GM21528 (cell line): Measurements from ENCODE around the gene IRS1.
A peak's percentile ranks its signal among the peaks of the same experiment; 100 is the strongest.
"Not testable (repeated sequence)": the region's sequence is repeated elsewhere in the genome, so short reads cannot be mapped to it uniquely, and the experiment has no call there.

Experiments used
- ATAC-seq: cut with Tn5 transposase; IDR thresholded peaks from one replicate; pipeline ENCODE4 v1.9.1; 2021; ENCODE audit warnings: mild to moderate bottlenecking, moderate library complexity; ENCODE audit not compliant: unreplicated experiment, low FRiP score

The IRS1 gene, protein sequence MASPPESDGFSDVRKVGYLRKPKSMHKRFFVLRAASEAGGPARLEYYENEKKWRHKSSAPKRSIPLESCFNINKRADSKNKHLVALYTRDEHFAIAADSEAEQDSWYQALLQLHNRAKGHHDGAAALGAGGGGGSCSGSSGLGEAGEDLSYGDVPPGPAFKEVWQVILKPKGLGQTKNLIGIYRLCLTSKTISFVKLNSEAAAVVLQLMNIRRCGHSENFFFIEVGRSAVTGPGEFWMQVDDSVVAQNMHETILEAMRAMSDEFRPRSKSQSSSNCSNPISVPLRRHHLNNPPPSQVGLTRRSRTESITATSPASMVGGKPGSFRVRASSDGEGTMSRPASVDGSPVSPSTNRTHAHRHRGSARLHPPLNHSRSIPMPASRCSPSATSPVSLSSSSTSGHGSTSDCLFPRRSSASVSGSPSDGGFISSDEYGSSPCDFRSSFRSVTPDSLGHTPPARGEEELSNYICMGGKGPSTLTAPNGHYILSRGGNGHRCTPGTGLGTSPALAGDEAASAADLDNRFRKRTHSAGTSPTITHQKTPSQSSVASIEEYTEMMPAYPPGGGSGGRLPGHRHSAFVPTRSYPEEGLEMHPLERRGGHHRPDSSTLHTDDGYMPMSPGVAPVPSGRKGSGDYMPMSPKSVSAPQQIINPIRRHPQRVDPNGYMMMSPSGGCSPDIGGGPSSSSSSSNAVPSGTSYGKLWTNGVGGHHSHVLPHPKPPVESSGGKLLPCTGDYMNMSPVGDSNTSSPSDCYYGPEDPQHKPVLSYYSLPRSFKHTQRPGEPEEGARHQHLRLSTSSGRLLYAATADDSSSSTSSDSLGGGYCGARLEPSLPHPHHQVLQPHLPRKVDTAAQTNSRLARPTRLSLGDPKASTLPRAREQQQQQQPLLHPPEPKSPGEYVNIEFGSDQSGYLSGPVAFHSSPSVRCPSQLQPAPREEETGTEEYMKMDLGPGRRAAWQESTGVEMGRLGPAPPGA (N-terminal part only)

DNA sequence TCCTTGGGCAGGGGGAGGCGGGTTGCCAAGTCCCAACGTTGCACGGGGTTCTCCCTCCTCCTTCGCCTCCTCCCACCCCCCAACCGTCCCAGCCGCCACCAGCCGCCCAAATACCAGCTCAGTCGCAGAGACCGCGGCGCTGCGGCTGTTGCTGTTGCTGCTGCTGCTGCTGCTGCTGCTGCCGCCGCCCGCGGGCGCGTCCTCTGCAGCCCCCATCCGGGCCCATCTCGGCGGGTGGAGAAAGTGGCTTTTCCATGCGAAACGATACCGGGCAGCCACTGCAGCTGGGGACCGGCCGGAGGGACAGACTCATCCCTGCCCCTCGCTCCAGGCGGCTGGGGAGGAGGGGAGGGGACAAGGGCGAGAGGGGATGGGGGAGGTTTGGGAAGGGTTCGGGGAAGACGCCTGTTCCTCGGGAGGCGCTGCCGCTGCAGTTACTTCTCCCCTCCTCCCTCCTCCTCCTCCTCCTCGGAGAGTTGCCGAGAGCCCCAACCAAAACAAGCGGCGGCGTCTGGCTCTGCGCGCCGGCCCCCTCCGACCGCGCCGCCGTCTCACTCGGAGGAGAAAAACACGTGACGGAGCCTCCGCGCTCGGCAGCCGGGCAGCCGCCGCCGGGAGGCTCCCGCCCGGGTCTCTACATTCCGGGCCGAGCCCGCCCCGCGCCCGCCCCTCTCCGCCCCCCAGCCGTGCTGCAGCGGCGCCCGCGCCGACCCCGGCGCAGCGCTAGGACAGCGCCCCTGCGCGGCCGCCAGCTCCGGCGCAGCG, at the start of gene IRS1:
IRS1 (minus strand) TSS at position 610 of the 765 bp plus-strand sequence. CDS start 1,082 bp downstream, outside the sequence.
- ATAC-seq = peak; percentile 37

DNA sequence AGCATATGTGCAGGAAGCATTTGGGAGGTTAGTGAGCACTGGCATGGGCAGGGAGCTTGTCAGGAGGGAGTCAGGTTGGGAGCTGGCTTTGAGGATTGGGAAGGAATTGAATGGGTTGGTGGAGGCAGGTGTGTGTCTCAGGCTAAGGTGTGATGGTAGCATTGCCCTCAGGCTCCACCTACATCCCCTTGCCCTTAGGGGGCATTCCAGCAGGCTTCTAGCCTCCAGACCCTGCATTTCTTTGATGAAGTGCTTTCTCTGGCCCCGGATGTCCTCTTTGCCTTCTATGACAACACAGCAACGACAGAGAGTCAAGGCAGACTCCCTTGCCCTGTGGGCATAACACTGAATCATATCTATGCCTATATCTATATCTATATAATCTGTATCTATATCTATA, 49.7 kb upstream of the IRS1 start:
- no peak for ATAC-seq

DNA sequence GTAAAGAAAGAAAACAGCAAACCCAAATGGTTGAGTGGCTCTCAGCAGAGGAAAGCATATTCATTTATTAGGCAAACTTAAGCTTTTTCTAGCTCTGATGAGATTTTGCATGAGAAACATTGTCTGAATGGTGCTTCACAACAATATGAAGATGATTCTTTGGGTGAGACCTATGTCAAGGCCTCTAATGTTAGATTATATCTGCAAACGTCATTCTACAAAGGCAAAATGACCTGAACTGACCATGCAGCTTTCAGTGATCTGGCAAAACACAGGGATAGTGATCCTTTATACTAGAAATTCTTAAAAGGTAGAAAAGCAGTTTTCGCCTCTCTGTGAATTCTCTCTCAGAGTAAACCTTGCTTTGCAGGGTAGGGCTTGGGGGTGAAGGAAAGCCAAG, 47.9 kb upstream of the IRS1 start:
- ATAC-seq = no peak

DNA sequence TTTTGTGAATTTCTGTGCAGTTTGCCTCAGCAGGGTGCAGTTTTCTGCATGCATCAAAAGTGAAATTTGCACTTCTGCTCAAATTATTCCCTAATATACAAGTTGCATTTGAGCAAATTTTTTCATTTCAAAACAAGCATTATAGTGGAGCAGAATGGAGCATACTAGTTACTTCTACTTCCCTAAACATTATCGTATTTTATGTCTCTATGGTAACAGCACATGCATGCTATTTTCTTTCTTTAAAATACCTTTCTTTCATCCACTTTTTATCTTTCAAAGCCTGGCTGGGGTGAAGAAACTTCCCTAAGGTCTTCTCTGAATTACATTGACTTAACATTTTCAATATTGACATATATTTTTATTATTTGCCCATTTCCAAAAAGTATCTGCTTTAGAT, 47.5 kb upstream of the IRS1 start:
- no peak for ATAC-seq

DNA sequence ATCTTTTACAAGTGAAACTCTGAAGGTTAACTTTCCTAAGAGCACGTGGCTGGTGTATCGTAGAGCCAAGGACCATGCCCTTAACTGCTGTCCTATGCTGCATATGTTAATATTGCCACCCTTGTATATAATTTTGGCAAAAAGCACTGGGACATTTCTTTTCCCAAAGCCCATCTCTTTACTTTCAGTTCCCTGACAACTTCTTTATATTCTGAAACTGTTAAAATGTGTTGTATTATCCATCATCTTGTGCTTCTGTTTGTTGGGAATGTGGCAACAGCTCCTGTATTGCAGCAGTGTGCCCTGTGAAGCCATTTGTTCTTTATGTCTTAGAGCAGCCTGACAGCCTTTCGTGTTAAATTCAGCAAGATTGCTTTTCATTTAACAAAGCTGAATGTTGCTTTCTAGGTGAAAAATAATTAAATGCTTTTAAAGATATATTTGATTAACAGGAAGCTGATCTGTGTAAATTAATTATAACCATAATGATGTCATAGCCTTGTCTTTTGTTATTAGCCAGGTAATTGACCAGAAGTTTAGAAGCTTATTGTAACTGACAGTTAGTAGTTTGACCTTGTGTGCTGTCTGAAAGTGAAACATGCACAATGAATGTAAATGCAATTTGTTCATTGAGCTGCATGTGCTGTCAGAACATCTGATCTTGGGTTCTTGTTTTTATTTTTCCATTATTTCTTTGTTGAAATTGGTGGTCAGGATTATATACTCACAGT, 45.9 kb upstream of the IRS1 start:
- ATAC-seq = peak; percentile 57

DNA sequence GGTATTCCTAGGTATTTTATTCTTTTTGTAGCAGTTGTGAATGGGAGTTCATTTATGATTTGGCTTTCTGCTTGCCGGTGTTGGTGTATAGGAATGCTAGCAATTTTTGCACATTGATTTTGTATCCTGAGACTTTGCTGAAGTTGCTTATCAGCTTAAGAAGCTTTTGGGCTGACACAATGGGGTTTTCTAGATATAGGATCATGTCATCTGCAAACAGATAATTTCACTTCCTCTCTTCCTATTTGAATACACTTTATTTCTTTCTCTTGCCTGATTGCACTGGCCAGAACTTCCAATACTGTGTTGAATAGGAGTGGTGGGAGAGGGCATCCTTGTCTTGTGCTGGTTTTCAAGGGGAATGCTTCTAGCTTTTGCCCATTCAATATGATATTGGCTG, 43.4 kb upstream of the IRS1 start:
- not testable (repeated sequence) for ATAC-seq

DNA sequence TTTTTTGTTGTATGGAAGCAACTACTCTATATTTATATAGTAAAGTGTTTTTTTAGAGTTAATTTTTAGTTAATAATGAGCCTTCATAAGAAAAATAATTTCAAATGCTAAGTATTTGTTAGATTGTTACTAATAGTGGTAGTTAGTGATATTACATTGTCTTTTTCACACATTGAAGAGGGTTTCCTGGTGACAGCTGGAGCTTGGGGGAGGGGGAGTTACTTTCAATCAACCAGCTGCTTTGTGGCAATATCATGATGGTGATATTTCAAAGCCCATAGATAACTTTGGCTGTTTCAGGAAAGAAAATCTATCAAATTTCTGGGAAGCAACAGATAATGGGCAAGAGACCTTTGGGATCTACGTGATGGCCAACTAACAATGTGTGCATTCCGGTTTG, 40.3 kb upstream of the IRS1 start:
- no peak for ATAC-seq

DNA sequence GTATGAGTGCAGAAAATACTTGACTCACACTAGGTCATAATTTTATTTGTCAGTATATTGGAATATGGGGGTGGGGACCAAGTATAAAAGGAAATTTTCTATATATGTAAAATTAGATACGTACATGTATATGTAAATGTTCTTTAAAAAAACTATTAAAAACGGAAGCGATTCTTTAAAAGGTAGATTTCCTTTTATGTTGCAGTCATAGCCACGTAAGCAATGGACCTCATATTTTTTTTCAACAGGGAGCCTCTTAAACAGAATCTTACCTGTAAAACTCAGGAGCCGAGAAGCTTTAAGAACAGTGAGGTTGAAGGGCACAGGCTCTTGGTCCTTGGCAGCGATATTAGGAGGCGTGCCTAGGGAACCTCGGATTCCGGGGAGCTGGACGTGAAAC, 39.5 kb upstream of the IRS1 start:
- no peak for ATAC-seq

DNA sequence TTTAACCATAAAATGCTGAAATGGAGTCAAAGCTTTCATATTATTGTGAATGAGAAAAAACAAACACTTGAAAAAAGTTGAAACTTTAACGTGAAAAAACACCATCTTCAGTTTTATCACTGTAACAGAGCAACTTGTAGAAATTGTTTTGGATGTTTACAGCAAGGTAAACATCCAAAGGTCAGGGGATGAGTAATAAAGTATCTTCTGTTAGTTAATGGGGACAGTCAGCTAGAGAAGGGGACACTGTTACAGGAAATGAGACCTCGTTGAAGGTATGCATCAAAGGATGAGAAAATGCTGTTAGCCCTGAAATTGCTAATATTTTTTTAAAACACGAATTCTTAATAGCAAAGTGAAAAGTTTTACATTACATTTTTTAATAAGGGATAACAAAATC, 39.1 kb upstream of the IRS1 start:
- ATAC-seq = no peak

DNA sequence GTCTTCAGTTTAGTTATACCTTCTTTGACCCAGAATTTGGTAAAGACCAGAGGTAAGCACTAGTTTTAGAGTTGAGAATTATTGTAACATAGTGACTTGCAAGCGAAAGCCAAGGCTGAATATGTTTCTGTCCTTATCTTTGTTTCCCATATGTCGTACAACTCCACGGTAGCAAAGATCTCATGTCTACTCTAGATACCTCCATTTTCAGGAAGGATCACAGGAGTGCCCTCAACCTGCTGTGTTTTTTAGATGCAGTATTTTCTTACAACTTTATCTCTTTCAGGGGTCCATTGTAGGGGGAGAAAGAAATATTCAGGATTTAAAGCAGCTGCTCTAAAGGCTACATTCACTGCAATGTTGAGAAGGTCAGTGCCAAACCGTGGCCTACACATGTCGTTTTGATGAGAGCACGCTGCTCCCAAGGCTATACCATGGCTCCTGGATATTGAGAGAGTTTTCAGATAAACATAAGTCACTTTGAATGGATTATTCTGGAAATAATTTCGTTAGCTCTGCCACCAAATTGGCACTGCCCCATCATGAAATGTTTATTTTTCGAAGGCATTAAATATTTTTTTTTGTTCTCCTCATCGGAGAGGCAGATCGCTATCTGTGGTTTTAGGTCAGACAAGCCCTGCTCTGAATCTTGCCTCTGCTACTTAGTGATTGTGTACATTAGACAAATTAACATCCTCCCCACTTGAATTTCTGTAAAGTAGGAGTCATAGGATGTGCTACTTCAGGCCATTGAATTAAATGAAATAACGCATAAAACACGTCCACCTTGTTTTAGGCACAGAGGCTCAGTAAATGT, 38.4 kb upstream of the IRS1 start:
- no peak for ATAC-seq

DNA sequence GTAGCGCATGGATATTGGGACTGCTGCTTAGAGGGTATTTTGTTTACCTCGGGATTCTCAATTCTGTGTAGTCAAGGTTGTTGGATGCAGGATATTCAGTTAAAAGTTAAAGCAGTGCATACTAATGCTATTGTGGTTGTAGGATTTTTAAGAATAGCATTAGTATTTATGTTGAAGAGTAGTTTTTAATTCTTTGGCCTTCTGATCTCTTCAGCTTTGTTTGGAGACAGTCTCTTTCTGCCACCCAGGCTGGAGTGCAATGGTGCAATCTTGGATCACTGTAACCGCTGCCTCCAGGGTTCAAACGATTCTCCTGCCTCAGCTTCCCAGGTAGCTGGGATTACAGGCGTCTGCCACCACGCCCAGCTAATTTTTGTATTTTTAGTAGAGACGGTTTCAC, 37.7 kb upstream of the IRS1 start:
- ATAC-seq = no peak

DNA sequence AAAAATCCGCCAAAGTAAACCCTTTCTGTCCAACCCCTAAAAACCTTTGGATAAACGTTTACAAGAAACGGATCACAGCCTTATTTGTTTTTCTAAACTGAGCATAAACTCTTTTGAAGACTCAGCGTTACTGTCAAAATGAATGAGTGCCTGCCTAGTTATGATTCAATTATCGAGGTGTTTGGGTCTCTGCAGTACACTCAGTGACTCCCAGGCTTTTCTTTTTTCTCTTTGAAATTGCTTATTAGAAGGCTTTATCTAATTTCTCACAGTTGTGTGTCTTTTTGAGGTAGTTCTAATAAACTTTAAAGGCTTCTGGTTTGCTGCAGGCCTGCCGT, 36.9 kb upstream of the IRS1 start:
- ATAC-seq = peak; percentile 8

DNA sequence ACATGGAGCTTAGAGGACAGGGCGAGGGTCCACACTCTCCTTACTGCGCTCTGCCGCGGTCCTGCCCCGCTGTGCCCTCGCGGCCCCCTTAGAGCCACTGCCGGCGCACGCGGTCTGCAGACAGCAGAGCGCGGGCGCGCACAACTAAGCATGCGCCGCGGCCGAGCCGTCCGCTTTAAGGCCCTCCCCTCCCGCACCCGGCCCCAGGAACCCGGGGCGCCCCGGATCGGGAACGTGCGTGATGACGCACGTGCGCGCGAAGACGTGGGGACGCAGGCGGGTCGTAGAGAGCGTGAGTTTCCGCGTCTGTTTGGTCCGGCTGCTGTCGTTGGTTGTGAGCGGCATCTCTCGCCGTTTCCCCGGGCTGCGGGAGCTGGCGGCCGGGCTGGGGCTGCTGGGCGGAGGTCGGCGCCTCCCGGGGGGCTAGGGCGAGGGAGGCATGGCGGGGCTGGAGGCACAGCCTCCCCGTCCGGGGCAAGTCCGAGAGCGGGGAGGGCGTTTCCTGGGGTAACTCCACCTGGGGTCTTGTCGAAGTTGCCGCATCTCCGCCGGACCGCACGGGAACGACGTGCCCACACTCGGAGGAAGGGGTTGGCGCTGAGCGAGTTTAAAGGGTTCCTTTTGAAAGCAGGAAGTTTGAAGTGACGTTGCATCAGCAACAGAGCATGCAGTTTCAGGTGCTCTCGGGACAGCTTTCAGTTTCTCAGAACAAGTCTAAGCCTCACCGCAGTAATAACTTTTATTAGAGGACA, 36.4 kb upstream of the IRS1 start, which contains the start of gene RHBDD1:
RHBDD1 (plus strand) TSS at position 259 of the 752 bp plus-strand sequence. CDS start 28,640 bp downstream, outside the sequence.
- peak; percentile 87 for ATAC-seq

DNA sequence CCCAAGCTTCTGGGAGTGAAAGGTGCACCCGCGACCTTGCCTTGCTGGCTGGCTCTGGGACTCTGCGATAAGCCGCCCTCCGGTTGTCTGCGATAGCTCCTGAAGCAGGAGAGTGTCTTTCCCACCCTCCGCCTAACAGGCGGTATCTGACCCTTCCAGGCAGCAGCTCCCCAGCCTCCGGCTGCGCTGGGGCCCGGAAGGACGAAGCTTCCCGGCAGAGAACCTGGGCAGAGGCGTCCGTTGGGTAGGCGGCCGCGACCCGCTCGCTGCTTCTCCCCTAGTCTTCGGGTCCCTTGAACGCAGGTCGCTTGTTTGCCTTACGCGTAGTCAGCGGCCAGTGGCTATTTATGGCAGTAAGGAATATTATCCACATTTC, 35.8 kb upstream of the IRS1 start:
- ATAC-seq = peak; percentile 29

DNA sequence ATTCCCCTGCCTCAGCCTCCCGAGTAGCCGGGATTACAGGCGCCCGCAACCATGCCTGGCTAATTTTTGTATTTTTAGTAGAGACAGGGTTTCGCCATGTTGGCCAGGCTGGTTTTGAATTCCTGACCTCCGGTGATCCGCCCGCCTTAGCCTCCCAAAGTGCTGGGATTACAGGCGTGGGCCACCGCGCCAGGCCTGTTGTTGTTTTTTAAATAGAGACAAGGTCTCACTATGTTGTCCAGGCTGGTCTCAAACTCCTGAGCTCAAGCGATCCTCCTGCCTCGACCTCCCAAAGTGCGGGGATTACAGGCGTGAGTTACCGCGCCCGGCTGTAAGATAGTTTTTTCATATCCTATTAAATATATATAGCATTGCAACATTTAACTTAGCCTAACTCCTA, 35.3 kb upstream of the IRS1 start:
- not testable (repeated sequence) for ATAC-seq

DNA sequence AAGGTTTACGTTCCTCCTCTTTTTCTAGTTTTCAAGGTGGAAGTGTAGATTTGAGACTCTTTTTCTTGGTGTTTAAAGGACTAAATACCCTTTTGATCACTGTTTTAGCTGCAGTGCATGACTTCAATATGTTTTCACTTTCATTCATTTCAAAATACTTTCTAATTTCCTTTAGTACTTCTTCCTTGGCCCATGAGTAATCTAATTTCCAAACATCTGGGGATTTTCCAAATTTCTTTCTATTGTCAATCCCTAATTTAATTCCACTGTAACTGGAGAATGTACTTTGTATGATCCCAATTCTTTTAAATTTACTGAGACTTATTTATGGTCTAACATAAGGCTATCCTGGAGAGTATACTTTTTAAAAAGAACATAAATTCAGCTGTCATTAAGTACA, 32.4 kb upstream of the IRS1 start:
- ATAC-seq = no peak

DNA sequence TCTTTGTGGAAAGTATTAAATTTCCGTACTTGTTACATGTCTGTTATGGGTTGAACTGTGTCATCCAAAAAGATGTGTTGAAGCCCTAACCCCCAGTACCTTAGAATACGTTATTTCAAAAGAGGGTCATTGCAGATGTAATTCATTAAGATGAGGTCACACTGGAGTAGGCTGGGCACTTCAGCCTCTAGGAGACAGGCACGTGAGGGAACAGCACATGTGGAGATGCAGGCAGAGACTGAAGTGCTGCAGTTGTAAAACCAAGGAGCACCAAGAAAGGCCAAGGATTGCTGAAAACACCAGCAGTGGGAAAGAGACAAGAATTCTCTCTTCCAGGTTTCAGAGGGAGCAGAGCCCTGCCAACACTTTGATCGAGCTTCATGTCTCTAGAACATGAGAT, 31.6 kb upstream of the IRS1 start:
- no peak for ATAC-seq
